K562 (cell line): Measurements from ENCODE around the gene HHIPL1. TPM values are rescaled to one million over a fixed set of nuclear protein-coding genes. Genes with fewer than 3 reads are reported as not detected.

Experiments used
- ATAC-seq: fragments of 200-7000 bp; cut with Tn5 transposase; 3 replicates; pipeline ENCODE4 v1.9.1; 2020; ENCODE audit warnings: moderate library complexity
- BruUV-seq: library from RNA; stranded (reverse); fragments of 400-500 nt; replicated peaks from 2 replicates; lab custom pipeline; 2021; lab: Mats Ljungman, UMichigan
- CTCF ChIA-PET: fragments of 300-600 bp; formaldehyde crosslinking; extraction: SDS; loops from one replicate; lab custom pipeline; 2021; ENCODE audit warnings: low intra/inter-chr PET ratio; lab: Yijun Ruan, JAX
- POLR2A ChIA-PET: fragments of 300-600, 350-650 bp; sonication (Branson Sonifier 250); formaldehyde crosslinking; extraction: SDS; loops from one replicate; lab custom pipeline; 2021; ENCODE audit warnings: antibody characterized with exemption, inconsistent platforms; lab: Yijun Ruan, JAX
- DNase-seq, 4 experiments: peaks; one replicate each; pipeline versions ENCODE4 v3.0.0 to v3.0.0-alpha.2; 2011 to 2018; ENCODE audit warnings: low spot score in 3 of 4, mixed read lengths in 3 of 4; ENCODE audit errors: extremely low read depth in 1 of 4
- FAIRE-seq: peaks from 2 replicates; lab custom pipeline; 2011; peaks lifted over from hg19 to GRCh38; lab: Jason Lieb, UNC
- H2AFZ ChIP-seq: 2 replicates; pipeline ENCODE4 v1.6.0; 2011; ENCODE audit warnings: low read depth, low read length, control low read depth, inconsistent platforms
- H3K27ac ChIP-seq: fragments of 200-600 bp; 3 replicates; pipeline ENCODE4 v1.8.0; 2011; ENCODE audit warnings: low read depth, mild to moderate bottlenecking, control low read depth, inconsistent platforms, low read length, moderate library complexity, mixed read lengths; ENCODE audit errors: extremely low read depth
- H3K27me3 ChIP-seq, 2 experiments: fragments of 300-600 bp in 1 of 2; 2 replicates in 1 of 2; 3 replicates in 1 of 2; pipeline versions ENCODE4 v1.6.0 to v1.8.0; 2011; ENCODE audit warnings: inconsistent platforms in 2 of 2, low read length in 2 of 2, mild to moderate bottlenecking in 1 of 2, mixed read lengths in 1 of 2, moderate library complexity in 1 of 2; ENCODE audit not compliant: control insufficient read depth in 2 of 2, insufficient read depth in 2 of 2
- H3K36me3 ChIP-seq: fragments of 300-600 bp; 3 replicates; pipeline ENCODE4 v1.8.0; 2011; ENCODE audit warnings: mild to moderate bottlenecking, low read length, inconsistent platforms; ENCODE audit not compliant: control insufficient read depth, insufficient read depth
- H3K4me1 ChIP-seq, 2 experiments: fragments of 200-600 bp in 1 of 2; replicated peaks in 1 of 2; 2 replicates in 1 of 2; 3 replicates in 1 of 2; pipeline versions ENCODE4 v1.5.1 to v1.8.0; 2011; ENCODE audit warnings: inconsistent platforms in 2 of 2, low read length in 2 of 2, mild to moderate bottlenecking in 1 of 2, mixed read lengths in 1 of 2, moderate library complexity in 1 of 2; ENCODE audit not compliant: control insufficient read depth in 2 of 2, insufficient read depth in 2 of 2
- H3K4me2 ChIP-seq: 2 replicates; pipeline ENCODE4 v1.6.1; 2011; ENCODE audit warnings: low read length, control low read depth, inconsistent platforms, mixed read lengths; ENCODE audit not compliant: insufficient read depth
- H3K4me3 ChIP-seq: fragments of 200-600 bp; sonication (generic), shearing (Covaris generic); 2 replicates; pipeline ENCODE4 v1.5.1; 2016; ENCODE audit warnings: control low read depth, inconsistent platforms
- H3K79me2 ChIP-seq: fragments of 200-600 bp; 3 replicates; pipeline ENCODE4 v1.8.0; 2011; ENCODE audit warnings: low read length, inconsistent platforms; ENCODE audit not compliant: control insufficient read depth, insufficient read depth
- H3K9ac ChIP-seq, 2 experiments: 2 replicates each; pipeline versions ENCODE4 v1.6.0 to v1.6.1; 2011; ENCODE audit warnings: low read depth in 2 of 2, low read length in 2 of 2, control low read depth in 1 of 2, inconsistent platforms in 1 of 2, mild to moderate bottlenecking in 1 of 2, mixed read lengths in 1 of 2; ENCODE audit not compliant: insufficient read depth in 1 of 2
- H3K9me1 ChIP-seq: one replicate; pipeline ENCODE4 v1.6.0; 2011; ENCODE audit warnings: inconsistent platforms, mild to moderate bottlenecking, low read length, moderate library complexity; ENCODE audit not compliant: control insufficient read depth, insufficient read depth
- H3K9me3 ChIP-seq: replicated peaks from 2 replicates; pipeline ENCODE4 v1.5.1; 2011; ENCODE audit warnings: low read depth, low read length, inconsistent platforms; ENCODE audit not compliant: control insufficient read depth, insufficient read depth
- H4K20me1 ChIP-seq: replicated peaks from 2 replicates; pipeline ENCODE4 v1.6.1; 2011; ENCODE audit warnings: low read length, inconsistent platforms, mixed read lengths; ENCODE audit not compliant: control insufficient read depth, insufficient read depth
- ADNP ChIP-seq: fragments of 200-800 bp; sonication (Bioruptor generic); IDR thresholded peaks from 2 replicates; pipeline ENCODE4 v1.6.1; 2016; ENCODE audit warnings: missing genetic modification characterization, missing compliant biosample characterization
- BCOR ChIP-seq: fragments of 450-650 bp; IDR thresholded peaks from 2 replicates; pipeline ENCODE4 v1.6.1; 2016
- CBFA2T3 ChIP-seq: fragments of 450-650 bp; IDR thresholded peaks from 2 replicates; pipeline ENCODE4 v1.6.1; 2017
- CHD4 ChIP-seq: fragments of 200-600 bp; sonication (generic); IDR thresholded peaks from 3 replicates; pipeline ENCODE4 v1.6.1; 2012; ENCODE audit warnings: low read depth, mild to moderate bottlenecking, mixed read lengths, low read length, inconsistent platforms; ENCODE audit not compliant: insufficient read depth, insufficient replicate concordance, poor library complexity, severe bottlenecking
- RBM25 ChIP-seq: fragments of 200-400 bp; formaldehyde crosslinking; IDR thresholded peaks from 2 replicates; pipeline ENCODE4 v1.6.1; 2018; ENCODE audit warnings: low read length, low read depth, moderate library complexity; ENCODE audit not compliant: severe bottlenecking
- STAG1 ChIP-seq: sonication (generic); formaldehyde crosslinking; IDR thresholded peaks from 2 replicates; pipeline ENCODE4 v1.5.0; 2020; ENCODE audit warnings: missing genetic modification reagents, borderline replicate concordance
- WGBS: fragments of 100-300 bp; shearing (Covaris generic); methylation state at CpG from one replicate; pipeline ENCODE4 v1.1.6; 2016; ENCODE audit warnings: low coverage, mixed read lengths; ENCODE audit not compliant: insufficient coverage; ENCODE audit errors: missing lambda C conversion rate; 5-methylcytosine and 5-hydroxymethylcytosine counted together
- in situ Hi-C: fragments of 300-500 bp; cut with MboI; formaldehyde crosslinking; loops from 4 replicates; pipeline ENCODE4 v1.15.0; 2018; ENCODE audit warnings: inconsistent platforms, mixed read lengths
- intact Hi-C: fragments of 100-400 bp; cut with micrococcal nuclease; formaldehyde crosslinking; loops from 2 replicates; pipeline ENCODE4 v1.14.2; 2022
- polyA plus RNA-seq, 8 experiments: library from polyadenylated mRNA; depleted of rRNA in 4 of 8; stranded (reverse) in 5 of 8; unstranded in 3 of 8; fragments of >200 nt; fragmentation: Nextera tagmentation in 2 of 8; fragmentation: Illumina TruSeq in 1 of 8; extraction: Ambion mirVana in 2 of 8; extraction: Trizol in 1 of 8; gene quantifications; 2 replicates each; pipeline versions ENCODE4 v1.2.1 to v1.2.3, GENCODE V29; 2011 to 2014; ENCODE audit warnings: inconsistent platforms in 1 of 8, missing spikeins in 1 of 8
- total RNA-seq, 7 experiments: library from RNA; depleted of rRNA in 6 of 7; stranded (reverse); fragments of >200 nt in 6 of 7; fragmentation: Illumina TruSeq in 2 of 7; extraction: Trizol in 2 of 7; gene quantifications; 2 replicates each; pipeline versions ENCODE4 v1.2.1 to v1.2.3, GENCODE V29; 2011 to 2021; ENCODE audit warnings: low replicate concordance in 1 of 7

The HHIPL1 gene
- total and polyA plus RNA-seq, 9 of the 15 experiments (the other 6 are each of a cell fraction or from before 2014, with no cell fraction given), result not detected

- Histone ChIP-seq H3K4me2 (no peak overlapping the region), H3K79me2 (no peaks in the 10 kb centered on the region), H3K27me3 (peaks cover 0 to 55% of the 10 kb centered on the region in 2 experiments; a peak in 3 of 5 replicates), H3K36me3 (no peaks in the 10 kb centered on the region), H4K20me1 (no peaks in the 10 kb centered on the region), H3K27ac (no peak overlapping the region), H2AFZ (no peak overlapping the region), H3K9me3 (no peaks in the 10 kb centered on the region), H3K4me3 (no peak overlapping the region), H3K9me1 (no peaks in the 10 kb centered on the region), H3K9ac (no peak overlapping the region), H3K4me1 (peaks cover 0 to 18% of the 10 kb centered on the region in 2 experiments; a peak in 2 of 5 replicates)
- in situ Hi-C loops, result loop anchor here (10.0 kb wide), 1 partner anchor 159 kb away; no protein-coding TSS in a partner anchor
- no TSS peak for BruUV-seq
- ATAC-seq, result no peak
- POLR2A ChIA-PET, result no interaction called here
- FAIRE-seq, result no peak
- TF ChIP-seq CBFA2T3, result no peak
- peak; percentile 50 for TF ChIP-seq RBM25
- peak; percentile 28 for TF ChIP-seq CHD4
- no peak for TF ChIP-seq STAG1 (CRISPR knock-in tag)
- TF ChIP-seq BCOR, result peak; percentile 65; the same call in 1 of the 2 replicates
- TF ChIP-seq ADNP (tag), result peak; percentile 55; the same call in 1 of the 2 replicates
- CTCF ChIA-PET, result no interaction called here
- 20% methylated on average over 15 of the region's 18 CpGs for WGBS
- DNase-seq, result no peak
- intact Hi-C loops, result no loop called here
Measured at GRCh38 chr14:99725774-99726537, 81.0 kb downstream of the HHIPL1 start.
